DMS53 (cell line): ENCODE measurements around the gene C9orf43.
"Not testable (repeated sequence)": the region's sequence is repeated elsewhere in the genome, so short reads cannot be mapped to it uniquely, and the experiment has no call there.

Experiments
- DNase-seq: peaks from one replicate; lab custom pipeline; 2025; lab: John Stamatoyannopoulos, UW

Gene C9orf43

DNA sequence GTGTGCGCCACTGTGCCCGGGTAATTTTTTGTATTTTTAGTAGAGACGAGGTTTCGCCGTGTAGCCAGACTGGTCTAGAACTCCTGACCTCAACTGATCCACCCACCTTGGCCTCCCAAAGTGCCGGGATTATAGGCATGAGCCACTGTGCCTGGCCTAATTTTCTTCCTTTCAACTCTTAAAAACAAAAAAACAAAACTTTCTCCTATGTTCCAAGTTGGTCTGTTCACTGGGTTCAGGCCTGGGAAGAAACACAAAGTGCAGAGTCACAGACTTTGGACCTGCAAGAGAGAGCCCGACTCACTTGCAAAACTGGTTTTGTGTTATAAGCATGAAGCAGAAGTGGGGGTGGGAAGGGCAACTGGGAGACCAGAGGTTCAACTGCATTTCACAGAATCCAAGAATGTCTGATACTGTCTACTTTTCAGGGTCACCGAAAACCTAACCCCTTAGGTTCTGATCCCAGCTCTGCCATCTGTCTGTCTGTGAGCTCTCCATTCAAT is 28.6 kb upstream of the C9orf43 start:
- DNase-seq, result peak; percentile 84

- DNase-seq, result peak; percentile 6
Observed at GRCh38 chr9:113386571-113387393, 23.8 kb upstream of the C9orf43 start.

DNA sequence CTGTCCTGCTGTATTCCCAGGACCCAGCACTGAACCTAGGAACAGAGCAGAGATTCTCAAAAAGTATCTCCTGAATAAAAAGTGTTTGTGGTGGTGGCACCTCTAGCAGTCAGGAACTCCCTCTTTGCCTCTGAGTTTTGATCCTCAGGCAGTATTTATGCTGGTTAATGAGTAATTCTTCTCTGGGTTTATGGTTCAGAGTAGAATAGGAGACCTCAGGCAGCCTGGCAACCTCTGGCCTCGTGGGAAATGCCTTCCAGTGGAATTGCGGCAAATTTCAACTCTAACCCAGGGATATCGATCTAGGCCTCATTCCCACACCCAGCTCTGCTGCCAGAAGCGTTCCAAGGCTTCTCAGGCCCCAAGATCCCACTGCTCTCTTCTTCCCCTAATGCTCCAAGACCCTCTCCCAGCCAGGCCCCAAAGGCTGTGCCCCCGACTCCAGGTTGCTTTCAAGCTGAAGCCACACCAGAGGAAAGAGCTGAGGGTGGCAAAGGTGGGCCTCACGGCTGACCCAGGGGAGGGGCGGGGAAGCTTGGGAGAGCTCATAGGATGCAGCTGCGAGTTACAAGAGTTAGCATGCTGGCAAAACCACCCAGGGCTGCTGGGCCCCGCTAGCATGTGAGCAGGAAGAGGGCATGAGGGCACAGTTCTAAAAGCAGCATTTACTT is 22.9 kb upstream of the C9orf43 start:
- peak; percentile 49 for DNase-seq

- DNase-seq, result no peak
Observed at GRCh38 chr9:113388833-113389232, 21.7 kb upstream of the C9orf43 start.

DNA sequence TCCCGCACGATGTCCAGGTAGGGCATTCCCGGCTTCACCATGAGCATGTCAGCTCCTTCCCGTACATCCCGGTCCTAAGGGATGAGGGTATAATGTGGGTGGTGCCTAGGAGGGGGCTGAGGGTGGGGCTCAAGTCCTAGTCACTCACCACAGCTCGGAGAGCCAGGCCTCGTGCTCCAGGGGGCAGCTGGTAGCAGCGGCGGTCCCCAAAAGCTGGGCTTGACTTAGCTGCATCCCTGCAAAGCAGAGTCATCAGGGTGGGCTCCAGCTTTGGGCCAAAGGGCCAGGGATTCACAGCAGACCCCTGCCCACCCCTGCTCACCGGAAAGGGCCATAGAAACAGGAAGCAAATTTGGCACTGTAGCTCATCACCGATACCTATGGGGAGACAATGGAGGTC is 21.1 kb upstream of the C9orf43 start:
- DNase-seq, result no peak

DNA sequence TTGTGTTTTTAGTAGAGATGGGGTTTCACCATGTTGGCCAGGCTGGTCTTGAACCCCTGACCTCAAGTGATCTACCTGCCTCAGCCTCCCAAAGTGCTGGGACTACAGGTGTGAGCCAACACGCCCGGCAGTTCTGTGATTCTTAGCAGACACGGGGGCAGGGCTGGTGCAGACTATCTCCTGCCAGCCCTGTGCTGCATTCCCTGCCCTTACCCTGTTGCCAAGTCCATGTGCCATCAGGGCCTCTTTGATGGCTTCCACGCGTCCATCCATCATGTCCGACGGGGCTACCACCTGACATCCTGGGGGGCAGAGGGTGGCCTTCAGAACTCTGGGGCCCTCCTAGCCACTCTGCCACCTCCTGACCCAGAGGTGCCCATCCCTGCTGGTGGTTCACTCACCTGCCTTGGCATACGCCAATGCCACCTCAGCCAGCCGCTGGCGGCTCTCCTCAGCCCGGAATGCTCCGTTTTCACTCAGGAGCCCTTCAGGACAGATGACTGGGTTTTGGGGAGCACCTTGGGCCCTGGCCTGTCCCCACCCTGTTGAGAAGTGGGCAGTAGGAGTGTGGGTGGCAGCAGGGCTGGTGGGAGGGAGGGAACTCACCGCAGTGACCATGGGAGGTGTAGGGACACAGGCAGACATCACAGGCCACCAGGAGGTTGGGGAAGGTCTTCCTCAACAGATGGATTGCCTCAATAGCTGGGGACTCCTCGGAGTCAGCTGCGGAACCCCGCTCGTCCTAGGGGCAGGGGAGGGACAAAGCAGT is 20.2 kb upstream of the C9orf43 start:
- no peak for DNase-seq

GRCh38 chr9:113391917-113392316 is 18.6 kb upstream of the C9orf43 start:
- no peak for DNase-seq

DNA sequence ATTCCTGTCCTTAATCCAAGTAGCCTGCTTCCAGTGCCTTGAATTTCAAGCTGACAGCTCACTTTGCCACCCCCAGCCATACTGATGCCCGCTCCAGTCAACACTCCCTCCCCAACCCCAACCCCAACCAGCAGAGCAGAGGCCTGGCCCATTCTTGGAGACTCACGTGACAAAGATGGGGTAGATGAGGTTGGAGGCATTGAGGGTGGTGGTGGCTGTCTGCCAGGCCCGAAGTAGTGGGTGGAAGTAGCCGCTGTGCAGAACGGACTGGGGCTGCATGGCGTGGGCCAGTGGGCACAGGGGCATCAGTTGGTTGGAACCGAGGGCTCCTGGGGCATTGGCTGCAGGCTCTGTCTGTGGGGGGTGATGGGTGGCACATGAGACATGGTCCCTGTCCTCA is 17.3 kb upstream of the C9orf43 start:
- no peak for DNase-seq

DNA sequence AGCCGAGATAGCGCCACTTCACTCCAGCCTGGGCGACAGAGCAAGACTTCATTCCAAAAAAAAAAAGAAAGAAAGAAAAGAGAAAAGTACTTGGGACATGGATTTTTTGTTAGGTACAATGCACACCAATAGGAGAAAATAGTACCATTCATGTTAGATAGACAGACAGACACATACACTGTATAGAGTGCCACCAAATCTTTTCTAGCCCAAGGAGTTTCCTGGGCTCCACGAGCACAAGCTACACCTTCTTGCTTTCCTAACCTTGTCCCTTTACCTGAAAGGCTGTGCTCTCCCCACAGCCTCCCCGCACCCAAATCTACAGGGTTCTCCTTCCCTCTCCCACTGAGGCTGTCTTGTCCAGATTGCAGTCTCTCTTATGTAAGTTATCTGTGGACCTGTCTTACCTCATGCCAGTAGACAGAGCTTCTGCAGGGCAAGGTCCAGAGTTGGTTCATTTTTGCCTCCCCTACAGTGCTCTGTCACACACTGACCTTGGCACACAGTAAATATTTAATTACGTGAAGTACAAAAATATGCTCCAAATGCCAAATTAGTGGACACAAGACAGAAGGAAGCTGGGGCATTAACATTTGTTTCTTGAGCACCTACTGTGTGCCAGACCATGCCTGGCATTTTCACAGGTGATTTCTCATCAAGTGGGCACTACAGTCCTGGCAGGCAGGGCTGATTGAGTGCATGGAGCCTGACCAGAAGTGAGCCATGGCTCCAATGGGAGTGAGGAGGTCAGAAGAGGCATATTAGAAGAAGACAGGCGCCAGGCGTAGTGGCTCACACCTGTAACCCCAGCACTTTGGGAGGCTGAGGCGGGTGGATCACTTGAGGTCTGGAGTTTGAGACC is 15.3 kb upstream of the C9orf43 start:
- DNase-seq, result no peak

GRCh38 chr9:113397203-113397631 is 13.3 kb upstream of the C9orf43 start:
- DNase-seq, result no peak

- DNase-seq, result no peak
Observed at GRCh38 chr9:113398796-113399195, 11.8 kb upstream of the C9orf43 start.

DNA sequence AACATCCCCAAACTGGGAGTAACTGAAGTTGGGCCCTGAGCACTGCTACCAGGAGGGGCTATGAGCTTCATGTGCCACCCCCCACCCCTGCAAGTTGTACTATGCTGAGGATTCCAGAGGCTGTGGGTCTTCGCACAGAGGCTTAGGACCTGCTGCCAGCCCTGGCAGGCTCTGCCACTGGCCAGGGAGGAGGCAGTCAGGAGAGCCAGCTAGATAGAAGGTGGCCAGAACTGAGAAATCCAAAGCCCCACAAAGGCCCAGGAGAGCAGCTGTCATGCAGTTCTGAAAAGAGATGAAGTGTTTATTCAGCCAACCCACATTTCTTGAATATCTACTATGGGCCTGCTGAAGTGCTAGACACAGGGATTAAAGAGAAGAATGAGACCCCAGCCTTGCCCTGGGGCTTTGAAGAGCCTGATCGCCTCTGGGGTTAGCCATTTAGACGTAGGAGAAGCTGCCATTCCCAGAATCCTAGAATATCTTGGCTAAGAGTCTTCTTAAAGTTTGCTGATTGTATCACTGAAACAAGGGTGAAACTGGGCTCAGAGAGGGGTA is 10.8 kb upstream of the C9orf43 start:
- peak; percentile 56 for DNase-seq

DNA sequence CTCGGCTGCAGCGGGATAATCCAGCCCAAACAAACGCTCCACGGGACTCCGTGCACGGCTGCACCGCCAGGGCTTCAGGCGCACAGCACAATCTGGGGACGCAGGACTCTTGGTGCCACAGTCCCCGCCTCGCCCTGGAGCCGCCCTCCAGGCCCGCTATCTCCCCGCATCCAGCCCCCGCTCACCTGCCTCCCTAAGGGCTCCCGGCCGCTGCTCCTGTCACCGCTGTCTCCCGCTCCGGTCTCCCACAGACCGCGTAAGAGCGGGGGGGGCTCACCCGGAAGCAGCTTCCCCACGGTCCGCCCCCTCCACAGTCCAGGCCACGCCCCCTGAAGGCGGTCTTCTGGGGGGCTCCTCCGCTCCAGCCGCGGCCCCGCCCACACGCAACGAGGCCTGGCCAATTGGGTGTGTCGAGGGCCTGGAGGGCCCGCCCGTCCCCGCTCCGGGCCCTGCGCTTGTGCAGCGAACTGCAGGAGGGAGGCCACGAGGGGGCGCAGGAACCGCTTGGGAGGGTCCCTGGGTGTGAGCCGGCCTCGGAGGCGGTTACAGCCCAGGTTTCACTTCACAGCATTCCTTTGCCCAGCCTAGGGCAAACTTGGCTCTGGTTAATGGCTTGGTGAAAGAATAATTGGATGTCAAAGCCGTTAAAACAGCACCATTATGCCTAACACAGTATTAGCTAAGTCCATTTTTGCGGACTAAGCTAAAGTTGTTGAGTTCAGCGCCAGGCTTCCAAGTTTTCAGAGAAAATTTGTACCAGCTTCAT is 9.3 kb upstream of the C9orf43 start, which contains the start of gene ALAD:
TSS of gene ALAD (minus strand) at position 258 of the 766 bp plus-strand sequence. CDS start 7,725 bp downstream, outside the sequence.
- DNase-seq, result peak; percentile 98

DNA sequence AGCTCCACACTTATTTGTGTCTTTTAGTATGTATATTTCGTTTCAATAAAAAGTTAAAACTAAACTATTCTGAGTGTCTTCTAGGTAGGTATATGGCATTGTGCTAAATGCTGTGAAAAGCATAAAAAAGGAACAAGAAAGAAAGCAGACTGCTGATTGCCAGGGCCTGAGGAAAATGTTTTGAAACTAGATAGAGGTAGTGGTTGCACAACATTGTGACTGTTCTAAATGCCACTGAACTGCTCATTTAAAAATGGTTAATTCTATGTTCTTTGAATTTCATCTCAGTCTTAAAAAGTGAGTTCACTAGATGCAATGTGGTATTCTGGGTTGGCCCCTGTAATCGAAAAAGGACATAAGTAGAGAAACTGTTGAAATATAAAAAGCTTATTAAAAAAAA is 6.9 kb upstream of the C9orf43 start:
- DNase-seq, result no peak

DNA sequence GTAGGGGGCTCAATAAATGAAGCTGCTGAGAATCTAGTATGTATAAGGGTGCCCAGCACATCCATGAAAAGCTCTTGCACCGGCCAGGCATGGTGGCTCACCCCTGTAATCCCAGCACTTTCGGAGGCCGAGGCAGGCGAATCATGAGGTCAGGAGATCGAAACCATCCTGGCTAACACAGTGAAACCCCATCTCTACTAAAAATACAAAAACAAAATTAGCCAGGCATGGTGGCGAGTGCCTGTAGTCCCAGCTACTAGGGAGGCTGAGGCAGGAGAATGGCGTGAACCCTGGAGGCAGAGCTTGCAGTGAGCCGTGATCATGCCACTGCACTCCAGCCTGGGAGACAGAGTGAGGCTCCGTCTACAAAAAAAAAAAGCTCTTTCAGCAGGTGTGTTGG is 4.2 kb upstream of the C9orf43 start:
- DNase-seq, result not testable (repeated sequence)

DNA sequence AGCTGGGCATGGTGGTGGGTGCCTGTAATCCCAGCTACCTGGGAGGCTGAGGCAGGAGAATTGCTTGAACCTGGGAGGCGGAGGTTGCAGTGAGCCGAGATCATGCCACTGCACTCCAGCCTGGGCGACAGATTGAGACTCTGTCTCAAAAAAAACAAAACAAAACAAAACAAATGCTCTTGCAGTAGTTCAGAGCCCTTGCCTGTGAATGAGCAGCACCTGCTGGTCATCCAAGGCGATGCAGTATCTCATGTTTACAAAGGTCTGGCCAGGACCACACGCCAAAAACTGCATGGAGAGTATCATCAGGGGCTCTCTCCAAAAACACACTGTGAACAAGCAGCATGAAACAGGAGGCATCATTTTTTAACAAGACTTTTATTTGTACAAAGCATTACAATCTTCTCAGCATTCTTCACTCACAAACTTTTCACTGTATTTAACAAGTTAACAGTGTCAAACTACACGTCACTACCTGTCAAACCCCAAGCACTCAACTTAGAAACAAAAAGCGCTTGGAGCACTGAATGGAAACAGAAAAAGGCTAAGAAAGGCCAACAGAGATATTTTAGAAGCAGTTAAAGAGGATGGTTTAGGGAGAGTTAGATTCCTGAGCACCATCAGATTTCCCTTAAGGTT is 3.6 kb upstream of the C9orf43 start:
- peak; percentile 77 for DNase-seq

DNA sequence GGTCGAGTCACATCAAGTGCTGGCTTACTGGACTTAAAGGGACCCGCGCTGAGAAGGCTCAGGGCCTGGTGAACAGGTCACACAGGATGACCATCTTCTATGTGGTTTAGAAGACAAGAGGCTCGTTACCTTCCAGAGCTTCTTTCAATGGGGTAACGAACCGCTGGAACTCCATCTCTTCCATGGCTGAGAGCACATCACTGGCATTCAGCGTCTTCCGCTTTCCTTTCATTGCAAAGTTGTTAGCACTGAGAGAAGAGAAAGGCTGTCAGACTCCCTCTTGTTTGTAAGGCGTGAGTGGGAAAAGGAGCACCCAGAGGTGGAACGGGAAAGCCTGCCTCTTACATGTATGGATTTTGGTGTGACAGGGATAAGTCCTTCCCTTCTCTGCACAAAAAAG is 1.1 kb upstream of the C9orf43 start:
- peak; percentile 32 for DNase-seq

DNA sequence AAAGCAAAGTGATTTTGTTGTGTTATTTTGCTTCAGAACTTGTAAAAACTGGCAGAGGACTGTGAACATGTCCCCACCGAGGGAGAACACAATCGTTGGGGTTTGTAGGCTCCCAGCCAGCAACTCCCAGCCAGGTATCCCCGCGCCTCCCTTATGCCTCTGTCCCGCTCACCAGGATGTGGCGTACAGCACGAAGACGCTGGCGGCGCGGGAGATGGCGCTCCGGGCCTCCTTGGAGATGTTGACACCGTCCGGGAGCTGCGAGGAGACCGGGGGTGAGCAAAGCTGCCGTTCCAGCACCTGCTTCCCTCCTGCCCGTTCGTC is 702 bp upstream of the C9orf43 start:
- DNase-seq, result no peak

DNA sequence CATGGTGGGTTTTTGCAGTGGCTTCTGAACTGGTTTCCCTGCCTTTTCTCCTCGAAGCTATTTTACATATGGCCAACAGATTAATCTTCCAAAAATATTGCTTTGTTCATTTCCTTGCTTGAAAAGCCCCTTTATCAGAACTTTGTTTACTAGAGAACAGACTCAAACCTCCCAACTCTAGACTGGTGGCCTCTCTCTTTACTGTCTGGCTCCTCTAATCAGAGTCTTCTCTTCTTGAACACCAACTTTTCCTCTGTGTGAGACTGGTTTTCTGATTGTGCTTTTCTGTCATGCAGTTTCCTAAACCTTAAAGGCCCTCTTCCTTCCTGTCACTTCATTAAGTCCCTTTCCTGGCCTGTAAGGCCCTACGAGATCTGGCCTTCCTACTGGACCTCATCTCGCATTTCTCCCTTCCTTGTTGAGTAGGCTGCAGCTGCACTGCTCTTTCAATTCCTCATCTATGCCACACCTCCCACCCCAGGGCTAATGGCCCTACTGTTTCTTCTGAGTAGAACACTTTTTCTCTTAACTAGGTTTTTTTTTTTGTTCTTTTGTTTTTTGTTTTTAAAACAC is 5.7 kb downstream of the C9orf43 start:
- DNase-seq, result no peak

DNA sequence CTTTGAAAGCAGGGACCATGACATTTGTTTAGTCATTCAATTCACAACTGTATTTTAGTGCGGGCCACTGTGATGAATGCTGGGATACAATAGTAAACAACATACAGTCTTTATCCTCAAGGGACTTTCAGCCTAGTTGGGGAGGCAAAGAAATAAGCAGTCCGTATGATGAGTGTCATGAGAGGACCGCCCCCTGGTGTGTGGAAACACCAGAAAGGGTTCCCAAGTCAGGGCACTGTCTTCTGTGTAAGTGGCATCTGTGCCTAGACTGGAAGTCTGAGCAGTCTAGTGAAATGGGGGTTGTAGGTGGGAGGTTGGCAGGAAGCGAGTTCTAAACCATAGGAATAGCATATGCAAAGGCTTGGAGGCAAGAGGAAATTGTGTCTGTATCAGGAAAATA is 6.8 kb downstream of the C9orf43 start:
- no peak for DNase-seq
